ENCODE data around the gene GAR1.

- TF ChIP-seq CTCF (IDR thresholded peaks at IDR 0.05) (no peak), POLR2A (IDR thresholded peaks at IDR 0.05) (no peak)
Measured at GRCh38 chr4:109787807-109788206, 27.8 kb upstream of the GAR1 start.
